Gastroesophageal sphincter (tissue), 3 donors: ENCODE results near the gene ZAR1.

Source experiments
- POLR2A ChIP-seq, 2 donors: fragments of 450-650 bp; IDR thresholded peaks; one replicate each; pipeline ENCODE4 v1.6.1; 2017; ENCODE audit warnings: antibody characterized with exemption in 2 of 2, mild to moderate bottlenecking in 2 of 2, moderate library complexity in 1 of 2
- TF ChIP-seq, protein P1 (sequence below), 4 experiments: fragments of 200-600 bp in 2 of 4; fragments of 450-650 bp in 2 of 4; sonication (generic) in 1 of 4; IDR thresholded peaks; one replicate each; pipeline ENCODE4 v1.5.1; 2017 to 2019; ENCODE audit warnings: antibody characterized with exemption in 4 of 4, mild to moderate bottlenecking in 2 of 4, moderate library complexity in 2 of 4

DNA sequence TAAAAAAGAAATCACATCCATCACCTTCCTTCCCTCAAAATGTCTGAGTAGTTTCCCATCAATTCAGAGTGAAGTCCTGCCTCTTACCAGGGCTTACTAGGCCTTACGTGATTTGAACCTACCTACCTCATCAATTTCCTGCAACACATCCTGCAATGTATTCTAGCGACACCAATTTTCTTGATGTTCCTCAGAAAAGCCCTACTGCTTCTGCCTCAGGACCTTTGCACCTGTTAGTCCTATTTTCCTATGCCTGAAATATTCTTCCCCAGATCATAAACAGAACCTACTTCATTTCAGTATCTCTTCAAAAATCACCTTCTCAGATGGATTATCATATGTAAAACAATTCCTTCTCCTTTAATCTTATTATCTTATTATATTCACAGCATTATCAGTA is 52.8 kb downstream of the ZAR1 start:
- TF ChIP-seq, protein P1, sequence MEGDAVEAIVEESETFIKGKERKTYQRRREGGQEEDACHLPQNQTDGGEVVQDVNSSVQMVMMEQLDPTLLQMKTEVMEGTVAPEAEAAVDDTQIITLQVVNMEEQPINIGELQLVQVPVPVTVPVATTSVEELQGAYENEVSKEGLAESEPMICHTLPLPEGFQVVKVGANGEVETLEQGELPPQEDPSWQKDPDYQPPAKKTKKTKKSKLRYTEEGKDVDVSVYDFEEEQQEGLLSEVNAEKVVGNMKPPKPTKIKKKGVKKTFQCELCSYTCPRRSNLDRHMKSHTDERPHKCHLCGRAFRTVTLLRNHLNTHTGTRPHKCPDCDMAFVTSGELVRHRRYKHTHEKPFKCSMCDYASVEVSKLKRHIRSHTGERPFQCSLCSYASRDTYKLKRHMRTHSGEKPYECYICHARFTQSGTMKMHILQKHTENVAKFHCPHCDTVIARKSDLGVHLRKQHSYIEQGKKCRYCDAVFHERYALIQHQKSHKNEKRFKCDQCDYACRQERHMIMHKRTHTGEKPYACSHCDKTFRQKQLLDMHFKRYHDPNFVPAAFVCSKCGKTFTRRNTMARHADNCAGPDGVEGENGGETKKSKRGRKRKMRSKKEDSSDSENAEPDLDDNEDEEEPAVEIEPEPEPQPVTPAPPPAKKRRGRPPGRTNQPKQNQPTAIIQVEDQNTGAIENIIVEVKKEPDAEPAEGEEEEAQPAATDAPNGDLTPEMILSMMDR (IDR thresholded peaks at IDR 0.05): no peak
- TF ChIP-seq POLR2A (IDR thresholded peaks at IDR 0.05): no peak
